Measurements from ENCODE around the gene CLSTN2.

GRCh38 chr3:140199743-140200142, 264.8 kb downstream of the CLSTN2 start:
- TF ChIP-seq POLR2A (IDR thresholded peaks at IDR 0.05) (no peak), CTCF (IDR thresholded peaks at IDR 0.05) (no peak), EP300 (IDR thresholded peaks at IDR 0.05) (no peak)
